ENCODE data around the gene SLC45A3. TPM values are rescaled to one million over a fixed set of nuclear protein-coding genes. Genes with fewer than 3 reads are reported as not detected.
"Not testable (repeated sequence)": the region's sequence is repeated elsewhere in the genome, so short reads cannot be mapped to it uniquely, and the experiment has no call there.

The SLC45A3 gene
- total and polyA plus RNA-seq, 4 donors: 5.3 to 9.9 (median 5.7) TPM

GRCh38 chr1:205725514-205725913 is 45.2 kb upstream of the SLC45A3 start:
- Histone ChIP-seq H3K4me1 (ENCODE audit: control insufficient read depth in 4 of 4, insufficient read depth in 4 of 4, low read length in 3 of 4) (peaks cover 5 to 41% (median 32%) of the 10 kb centered on the region in 4 donors), H3K9me3 (ENCODE audit: control insufficient read depth in 4 of 4, low read length in 3 of 4) (no peaks in the 10 kb centered on the region), H3K9ac (ENCODE audit: low read depth in 1 of 2, low read length in 2 of 2) (peak overlapping the region in 1 of 2 donors; percentile 36), H3K4me3 (ENCODE audit: low read depth in 1 of 3, low read length in 3 of 3) (no peak overlapping the region), H3K27ac (ENCODE audit: low read depth in 1 of 2, low read length in 2 of 2) (peak overlapping the region; percentile 89), H3K27me3 (ENCODE audit: control insufficient read depth in 4 of 4, insufficient read depth in 4 of 4, low read length in 3 of 4) (no peaks in the 10 kb centered on the region), H3K36me3 (ENCODE audit: control insufficient read depth in 4 of 4, insufficient read depth in 3 of 4, low read depth in 1 of 4, low read length in 3 of 4) (peaks cover 0 to 10% (median 3%) of the 10 kb centered on the region in 4 donors)
- WGBS: 34% methylated on average over 1 of the region's 1 CpG
- no peak for DNase-seq (ENCODE audit: low spot score)
- TF ChIP-seq TAF1 (conservative IDR thresholded peaks at IDR 0.05): no peak
- no peak for TF ChIP-seq RAD21 (IDR thresholded peaks at IDR 0.05)
- no peak for TF ChIP-seq YY1 (IDR thresholded peaks at IDR 0.05)
- peak in 1 of 2 donors; percentile 29 for TF ChIP-seq HNF4A (conservative IDR thresholded peaks at IDR 0.05)
- no peak for TF ChIP-seq FOXA2 (IDR thresholded peaks at IDR 0.05)

GRCh38 chr1:205720740-205721139 is 40.4 kb upstream of the SLC45A3 start:
- H3K4me3 ChIP-seq (ENCODE audit: low read depth in 1 of 3, low read length in 3 of 3); H3K9ac ChIP-seq (ENCODE audit: low read depth in 1 of 2, low read length in 2 of 2); H3K27ac ChIP-seq (ENCODE audit: low read depth in 1 of 2, low read length in 2 of 2); H3K9me3 ChIP-seq (ENCODE audit: control insufficient read depth in 4 of 4, low read length in 3 of 4); DNase-seq (ENCODE audit: low spot score); H3K27me3 ChIP-seq (ENCODE audit: control insufficient read depth in 4 of 4, insufficient read depth in 4 of 4, low read length in 3 of 4): not testable (repeated sequence)
- WGBS: 100% methylated on average over 2 of the region's 2 CpGs
- Histone ChIP-seq H3K36me3 (ENCODE audit: control insufficient read depth in 4 of 4, insufficient read depth in 3 of 4, low read depth in 1 of 4, low read length in 3 of 4) (peaks cover 2 to 30% (median 19%) of the 10 kb centered on the region in 4 donors), H3K4me1 (ENCODE audit: control insufficient read depth in 4 of 4, insufficient read depth in 4 of 4, low read length in 3 of 4) (peaks cover 6 to 34% (median 21%) of the 10 kb centered on the region in 4 donors)

GRCh38 chr1:205719762-205720161 is 39.5 kb upstream of the SLC45A3 start:
- H3K4me1 ChIP-seq (ENCODE audit: control insufficient read depth in 4 of 4, insufficient read depth in 4 of 4, low read length in 3 of 4): peaks cover 5 to 37% (median 23%) of the 10 kb centered on the region in 4 donors
- H3K27me3 ChIP-seq (ENCODE audit: control insufficient read depth in 4 of 4, insufficient read depth in 4 of 4, low read length in 3 of 4): no peaks in the 10 kb centered on the region
- no peak overlapping the region for H3K4me3 ChIP-seq (ENCODE audit: low read depth in 1 of 3, low read length in 3 of 3)
- H3K27ac ChIP-seq (ENCODE audit: low read depth in 1 of 2, low read length in 2 of 2): no peak overlapping the region
- DNase-seq (ENCODE audit: low spot score): no peak
- no peak for TF ChIP-seq CTCF (IDR thresholded peaks at IDR 0.05; ENCODE audit: low read depth, low read length, missing input control)
- no peak for TF ChIP-seq HNF4A (conservative IDR thresholded peaks at IDR 0.05)
- TF ChIP-seq RXRA (IDR thresholded peaks at IDR 0.05): no peak
- TF ChIP-seq SP1 (IDR thresholded peaks at IDR 0.05): no peak
- TF ChIP-seq TAF1 (conservative IDR thresholded peaks at IDR 0.05): no peak
- no peak for TF ChIP-seq JUND (IDR thresholded peaks at IDR 0.05)
- H3K36me3 ChIP-seq (ENCODE audit: control insufficient read depth in 4 of 4, insufficient read depth in 3 of 4, low read depth in 1 of 4, low read length in 3 of 4): peaks cover 2 to 37% (median 19%) of the 10 kb centered on the region in 4 donors
- H3K9ac ChIP-seq (ENCODE audit: low read depth in 1 of 2, low read length in 2 of 2): no peak overlapping the region
- H3K9me3 ChIP-seq (ENCODE audit: control insufficient read depth in 4 of 4, low read length in 3 of 4): no peaks in the 10 kb centered on the region

GRCh38 chr1:205719015-205719414 is 38.7 kb upstream of the SLC45A3 start:
- 65% methylated on average over 3 of the region's 3 CpGs for WGBS
- TF ChIP-seq RXRA (IDR thresholded peaks at IDR 0.05) (no peak), HNF4A (conservative IDR thresholded peaks at IDR 0.05) (no peak), FOXA2 (IDR thresholded peaks at IDR 0.05) (no peak), YY1 (IDR thresholded peaks at IDR 0.05) (no peak), NR2F2 (IDR thresholded peaks at IDR 0.05) (no peak), HNF4G (IDR thresholded peaks at IDR 0.05) (no peak), RAD21 (IDR thresholded peaks at IDR 0.05) (no peak), REST (IDR thresholded peaks at IDR 0.05) (no peak), JUND (IDR thresholded peaks at IDR 0.05) (no peak), CTCF (IDR thresholded peaks at IDR 0.05; ENCODE audit: low read depth, low read length, missing input control) (no peak), ATF3 (IDR thresholded peaks at IDR 0.05) (no peak), FOXA1 (IDR thresholded peaks at IDR 0.05) (no peak), SP1 (IDR thresholded peaks at IDR 0.05) (no peak), MAX (IDR thresholded peaks at IDR 0.05) (no peak), TAF1 (conservative IDR thresholded peaks at IDR 0.05) (no peak)

More at GRCh38 chr1:205719015-205719414, 38.7 kb upstream of the SLC45A3 start:
- no peak overlapping the region for H3K9ac ChIP-seq (ENCODE audit: low read depth in 1 of 2, low read length in 2 of 2)
- H3K4me3 ChIP-seq (ENCODE audit: low read depth in 1 of 3, low read length in 3 of 3): no peak overlapping the region
- H3K9me3 ChIP-seq (ENCODE audit: control insufficient read depth in 4 of 4, low read length in 3 of 4): no peaks in the 10 kb centered on the region
- peak overlapping the region in 1 of 2 donors; percentile 26 for H3K27ac ChIP-seq (ENCODE audit: low read depth in 1 of 2, low read length in 2 of 2)
- peaks cover 9 to 41% (median 26%) of the 10 kb centered on the region in 4 donors for H3K4me1 ChIP-seq (ENCODE audit: control insufficient read depth in 4 of 4, insufficient read depth in 4 of 4, low read length in 3 of 4)
- H3K36me3 ChIP-seq (ENCODE audit: control insufficient read depth in 4 of 4, insufficient read depth in 3 of 4, low read depth in 1 of 4, low read length in 3 of 4): peaks cover 2 to 37% (median 19%) of the 10 kb centered on the region in 4 donors
- no peaks in the 10 kb centered on the region for H3K27me3 ChIP-seq (ENCODE audit: control insufficient read depth in 4 of 4, insufficient read depth in 4 of 4, low read length in 3 of 4)
- DNase-seq (ENCODE audit: low spot score): no peak

All from liver (tissue), 9 donors.